Activated B cell treated with CpG ODN at 0.5 μM for 24 hours (primary cell): ENCODE results near the gene ALDH1L1. TPM values are rescaled to one million over a fixed set of nuclear protein-coding genes. Genes with fewer than 3 reads are reported as not detected.

Experiments
- ATAC-seq: fragments of 200-7000 bp; cut with Tn5 transposase; one replicate; pipeline ENCODE4 v1.10.0; 2021; ENCODE audit warnings: low read depth, mild to moderate bottlenecking, moderate library complexity
- CTCF ChIA-PET: fragments of 350-600 bp; sonication (Branson Sonifier 250); formaldehyde crosslinking; loops from one replicate; lab custom pipeline; 2021; ENCODE audit warnings: antibody characterized with exemption; lab: Charles Lee
- POLR2A ChIA-PET: fragments of 350-600 bp; sonication (Branson Sonifier 250); formaldehyde crosslinking; loops from one replicate; lab custom pipeline; 2021; ENCODE audit warnings: antibody characterized with exemption; lab: Charles Lee
- DNase-seq: peaks from one replicate; pipeline ENCODE4 v3.0.0; 2022
- H3K27ac Mint-ChIP-seq: one replicate; pipeline ENCODE4 v1.8.0; 2020; ENCODE audit warnings: mixed read lengths
- H3K27me3 Mint-ChIP-seq: one replicate; pipeline ENCODE4 v1.8.0; 2021; ENCODE audit warnings: mixed read lengths
- H3K36me3 Mint-ChIP-seq: one replicate; pipeline ENCODE4 v1.8.0; 2021; ENCODE audit warnings: low read depth, mixed read lengths
- H3K4me1 Mint-ChIP-seq: one replicate; pipeline ENCODE4 v1.8.0; 2021; ENCODE audit warnings: mixed read lengths
- H3K4me3 Mint-ChIP-seq: one replicate; pipeline ENCODE4 v1.8.0; 2020; ENCODE audit warnings: mild to moderate bottlenecking, mixed read lengths
- H3K9me3 Mint-ChIP-seq: one replicate; pipeline ENCODE4 v1.8.0; 2020; ENCODE audit warnings: mixed read lengths
- intact Hi-C: fragments of 100-400 bp; cut with micrococcal nuclease; formaldehyde crosslinking; loops from one replicate; pipeline ENCODE4 v1.15.1; 2024
- total RNA-seq: library from RNA; stranded (reverse); gene quantifications from 2 replicates; pipeline ENCODE4 v1.2.3, GENCODE V29; 2022
- TF ChIP-seq, protein P1 (sequence below): fragments of 200-600 bp; IDR thresholded peaks from one replicate; pipeline ENCODE4 v1.8.0; 2022; ENCODE audit warnings: antibody characterized with exemption, mild to moderate bottlenecking

Gene ALDH1L1
- total RNA-seq, 1 donor from 2014 or later: not detected

DNA sequence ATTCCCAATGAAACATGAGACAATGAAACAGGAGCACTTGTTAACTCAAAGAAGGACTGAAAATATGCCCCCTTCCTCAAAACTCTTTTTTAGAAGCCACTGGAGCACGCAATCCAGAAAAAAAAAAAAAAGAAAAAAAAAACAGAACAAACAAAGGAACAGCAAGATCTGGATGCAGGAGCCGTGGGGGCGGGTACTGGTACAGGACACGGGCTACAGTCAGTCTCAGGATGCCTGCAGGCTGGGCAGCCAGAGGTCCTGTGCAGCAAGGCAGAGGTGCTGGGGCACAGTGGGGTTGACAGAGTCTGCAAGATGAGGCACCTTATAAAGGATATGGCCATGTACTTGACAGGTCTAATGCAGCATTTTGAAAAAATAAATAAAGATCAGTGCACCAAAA is 22.3 kb upstream of the ALDH1L1 start:
- ChIA-PET POLR2A (no interaction called here), CTCF (no interaction called here)
- H3K27me3 Mint-ChIP-seq: peaks cover 14% of the 10 kb centered on the region
- ATAC-seq (no peak), DNase-seq (no peak)
- no peaks in the 10 kb centered on the region for H3K4me1 Mint-ChIP-seq
- intact Hi-C loops: no loop called here
- TF ChIP-seq, protein P1, sequence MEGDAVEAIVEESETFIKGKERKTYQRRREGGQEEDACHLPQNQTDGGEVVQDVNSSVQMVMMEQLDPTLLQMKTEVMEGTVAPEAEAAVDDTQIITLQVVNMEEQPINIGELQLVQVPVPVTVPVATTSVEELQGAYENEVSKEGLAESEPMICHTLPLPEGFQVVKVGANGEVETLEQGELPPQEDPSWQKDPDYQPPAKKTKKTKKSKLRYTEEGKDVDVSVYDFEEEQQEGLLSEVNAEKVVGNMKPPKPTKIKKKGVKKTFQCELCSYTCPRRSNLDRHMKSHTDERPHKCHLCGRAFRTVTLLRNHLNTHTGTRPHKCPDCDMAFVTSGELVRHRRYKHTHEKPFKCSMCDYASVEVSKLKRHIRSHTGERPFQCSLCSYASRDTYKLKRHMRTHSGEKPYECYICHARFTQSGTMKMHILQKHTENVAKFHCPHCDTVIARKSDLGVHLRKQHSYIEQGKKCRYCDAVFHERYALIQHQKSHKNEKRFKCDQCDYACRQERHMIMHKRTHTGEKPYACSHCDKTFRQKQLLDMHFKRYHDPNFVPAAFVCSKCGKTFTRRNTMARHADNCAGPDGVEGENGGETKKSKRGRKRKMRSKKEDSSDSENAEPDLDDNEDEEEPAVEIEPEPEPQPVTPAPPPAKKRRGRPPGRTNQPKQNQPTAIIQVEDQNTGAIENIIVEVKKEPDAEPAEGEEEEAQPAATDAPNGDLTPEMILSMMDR: no peak
- H3K27ac Mint-ChIP-seq: no peak overlapping the region
- no peak overlapping the region for H3K4me3 Mint-ChIP-seq
- H3K9me3 Mint-ChIP-seq: no peaks in the 10 kb centered on the region
- H3K36me3 Mint-ChIP-seq: no peaks in the 10 kb centered on the region

DNA sequence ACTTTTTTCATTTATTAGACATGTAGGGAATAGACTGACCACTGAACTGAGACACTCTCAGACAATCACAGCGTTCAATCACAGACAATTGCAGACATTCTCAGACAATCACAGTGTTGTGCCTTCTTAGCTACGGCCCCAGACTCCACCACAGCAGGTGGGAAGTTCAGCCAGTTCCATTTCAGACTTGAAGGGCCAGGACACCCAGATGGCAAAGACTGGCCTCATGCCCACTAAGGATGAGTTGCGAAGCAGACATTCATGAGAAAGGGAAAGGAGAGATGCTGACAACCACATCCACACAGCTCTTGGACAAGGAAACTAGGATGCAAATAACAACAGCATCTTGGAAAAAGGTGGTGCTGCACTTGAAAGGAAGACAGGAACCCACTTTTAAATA is 21.9 kb upstream of the ALDH1L1 start:
- ATAC-seq: no peak
- no peaks in the 10 kb centered on the region for H3K4me1 Mint-ChIP-seq
- no peak overlapping the region for H3K27ac Mint-ChIP-seq
- intact Hi-C loops: no loop called here
- H3K36me3 Mint-ChIP-seq: no peaks in the 10 kb centered on the region
- CTCF ChIA-PET: no interaction called here
- no peak for DNase-seq
- H3K9me3 Mint-ChIP-seq: peaks cover 1% of the 10 kb centered on the region
- peaks cover 16% of the 10 kb centered on the region for H3K27me3 Mint-ChIP-seq
- no peak overlapping the region for H3K4me3 Mint-ChIP-seq
- POLR2A ChIA-PET: no interaction called here
- TF ChIP-seq, protein P1: no peak

DNA sequence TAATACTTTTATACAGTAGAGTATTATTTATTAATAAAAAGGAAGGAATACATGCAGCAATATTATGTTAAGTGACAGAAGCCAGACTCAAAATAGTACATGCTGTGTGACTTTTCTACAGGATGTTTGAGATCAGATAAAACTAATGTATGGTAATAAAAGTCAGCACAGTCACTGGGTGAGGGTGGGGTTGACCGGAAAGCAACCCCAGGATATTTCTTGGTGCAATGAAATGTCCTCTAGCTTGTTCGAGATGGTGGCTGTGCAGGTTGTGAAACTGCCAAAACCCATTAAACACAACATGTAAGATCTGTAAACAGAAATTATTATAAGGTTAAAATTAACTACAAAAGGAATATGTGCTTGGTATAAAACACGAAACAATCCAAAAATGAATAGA is 20.8 kb upstream of the ALDH1L1 start:
- DNase-seq (no peak), ATAC-seq (no peak)
- Mint-ChIP-seq H3K4me3 (no peak overlapping the region), H3K36me3 (no peaks in the 10 kb centered on the region), H3K27me3 (peaks cover 17% of the 10 kb centered on the region), H3K27ac (no peak overlapping the region), H3K4me1 (no peaks in the 10 kb centered on the region), H3K9me3 (peaks cover 1% of the 10 kb centered on the region)
- ChIA-PET POLR2A (no interaction called here), CTCF (no interaction called here)
- intact Hi-C loops: no loop called here
- TF ChIP-seq, protein P1: no peak

DNA sequence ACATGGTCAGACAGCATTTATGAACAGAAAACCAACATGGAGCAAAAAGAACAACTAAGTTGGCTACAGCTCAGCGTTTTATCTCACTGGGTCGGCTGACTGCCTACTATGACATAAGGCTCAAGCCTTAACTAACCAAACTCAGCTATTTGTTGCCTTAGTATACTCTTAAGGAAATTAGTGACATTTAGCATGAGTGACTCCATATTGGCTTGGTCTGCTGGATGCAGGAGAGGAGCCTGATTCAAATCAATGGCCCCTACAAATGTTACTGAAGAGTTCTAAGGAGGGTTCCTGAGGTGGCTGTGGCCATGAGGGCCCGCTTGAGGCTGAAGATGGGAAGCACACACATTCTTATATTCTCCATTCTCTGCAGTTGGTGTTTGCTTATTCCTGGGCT is 20.1 kb upstream of the ALDH1L1 start:
- ATAC-seq (no peak), DNase-seq (no peak)
- H3K27me3 Mint-ChIP-seq: peaks cover 17% of the 10 kb centered on the region
- no peaks in the 10 kb centered on the region for H3K36me3 Mint-ChIP-seq
- peaks cover 1% of the 10 kb centered on the region for H3K9me3 Mint-ChIP-seq
- H3K4me1 Mint-ChIP-seq: no peaks in the 10 kb centered on the region
- TF ChIP-seq, protein P1: no peak
- POLR2A ChIA-PET: no interaction called here
- H3K27ac Mint-ChIP-seq: no peak overlapping the region
- no peak overlapping the region for H3K4me3 Mint-ChIP-seq
- intact Hi-C loops: no loop called here
- CTCF ChIA-PET: interaction anchor here (1.1 kb wide), 1 partner anchor 192 kb away, joined by 3 read pairs; no protein-coding TSS in a partner anchor

DNA sequence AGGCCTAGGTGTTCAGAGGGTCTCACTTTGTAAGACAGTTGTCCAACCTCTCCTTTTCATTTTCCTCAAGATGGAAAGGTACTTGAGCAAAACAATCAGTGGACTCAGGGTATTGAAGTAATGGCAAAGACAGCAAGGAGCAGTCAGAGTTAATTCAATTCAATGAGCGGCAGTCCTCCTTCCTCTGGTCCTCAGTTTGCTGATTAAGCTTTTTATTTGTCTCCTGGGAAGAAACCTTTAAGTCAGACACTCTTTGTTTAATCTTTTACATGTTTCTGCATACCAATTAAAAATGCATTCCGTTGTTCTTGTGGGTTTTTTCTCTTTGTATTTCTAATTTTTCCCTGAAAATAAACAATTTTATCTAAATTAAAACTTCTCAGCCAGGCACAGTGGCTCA is 18.9 kb upstream of the ALDH1L1 start:
- Mint-ChIP-seq H3K36me3 (no peaks in the 10 kb centered on the region), H3K9me3 (peaks cover 9% of the 10 kb centered on the region), H3K27ac (no peak overlapping the region), H3K4me3 (no peak overlapping the region), H3K4me1 (no peaks in the 10 kb centered on the region), H3K27me3 (peaks cover 14% of the 10 kb centered on the region)
- DNase-seq: no peak
- ChIA-PET POLR2A (no interaction called here), CTCF (interaction anchor here (0.8 to 1.2 kb wide), 3 partner anchors 9 to 193 kb away, joined by 3 to 4 read pairs (median 3); no protein-coding TSS in a partner anchor)
- ATAC-seq: no peak
- intact Hi-C loops: loop anchor here (5.0 kb wide), 2 partner anchors 227 to 277 kb away; no protein-coding TSS in a partner anchor
- TF ChIP-seq, protein P1: no peak
